Naive B cell (primary cell): ENCODE measurements around the gene WRAP73. TPM values are rescaled to one million over a fixed set of nuclear protein-coding genes. Genes with fewer than 3 reads are reported as not detected.

ENCODE experiments used
- ATAC-seq, 2 donors: fragments of 150-1000 bp; cut with Tn5 transposase; 2 replicates each; pipeline ENCODE4 v1.10.0; 2021; ENCODE audit warnings: low read depth in 2 of 2, mild to moderate bottlenecking in 2 of 2, moderate library complexity in 2 of 2
- DNase-seq: peaks from one replicate; pipeline ENCODE4 v3.0.0; 2022
- H3K27ac Mint-ChIP-seq, 6 donors: one replicate each; pipeline ENCODE4 v1.8.0; 2020 to 2022; ENCODE audit warnings: mild to moderate bottlenecking in 6 of 6, mixed read lengths in 6 of 6, moderate library complexity in 5 of 6, inconsistent platforms in 2 of 6
- H3K27me3 Mint-ChIP-seq, 3 donors: one replicate each; pipeline ENCODE4 v1.8.0; 2021 to 2022; ENCODE audit warnings: mixed read lengths in 3 of 3, mild to moderate bottlenecking in 1 of 3
- H3K36me3 Mint-ChIP-seq, 2 donors: one replicate each; pipeline ENCODE4 v1.8.0; 2020 to 2022; ENCODE audit warnings: mixed read lengths in 2 of 2, inconsistent platforms in 1 of 2, mild to moderate bottlenecking in 1 of 2
- H3K4me1 Mint-ChIP-seq, 3 donors: one replicate each; pipeline ENCODE4 v1.8.0; 2020 to 2022; ENCODE audit warnings: mixed read lengths in 3 of 3, inconsistent platforms in 1 of 3, mild to moderate bottlenecking in 1 of 3, moderate library complexity in 1 of 3
- H3K4me3 Mint-ChIP-seq, 8 donors: one replicate each; pipeline ENCODE4 v1.8.0; 2020 to 2022; ENCODE audit warnings: mild to moderate bottlenecking in 8 of 8, mixed read lengths in 8 of 8, moderate library complexity in 8 of 8, inconsistent platforms in 2 of 8
- H3K9me3 Mint-ChIP-seq, 7 donors: one replicate each; pipeline ENCODE4 v1.8.0; 2020 to 2022; ENCODE audit warnings: mixed read lengths in 7 of 7, mild to moderate bottlenecking in 5 of 7, inconsistent platforms in 2 of 7, moderate library complexity in 1 of 7
- polyA plus RNA-seq, 6 donors: library from polyadenylated mRNA; unstranded; fragments of 300-500 nt; fragmentation: Illumina TruSeq; gene quantifications; one replicate each; pipeline ENCODE4 v1.2.3, GENCODE V29; 2021; ENCODE audit warnings: low read depth in 6 of 6

Gene WRAP73, protein sequence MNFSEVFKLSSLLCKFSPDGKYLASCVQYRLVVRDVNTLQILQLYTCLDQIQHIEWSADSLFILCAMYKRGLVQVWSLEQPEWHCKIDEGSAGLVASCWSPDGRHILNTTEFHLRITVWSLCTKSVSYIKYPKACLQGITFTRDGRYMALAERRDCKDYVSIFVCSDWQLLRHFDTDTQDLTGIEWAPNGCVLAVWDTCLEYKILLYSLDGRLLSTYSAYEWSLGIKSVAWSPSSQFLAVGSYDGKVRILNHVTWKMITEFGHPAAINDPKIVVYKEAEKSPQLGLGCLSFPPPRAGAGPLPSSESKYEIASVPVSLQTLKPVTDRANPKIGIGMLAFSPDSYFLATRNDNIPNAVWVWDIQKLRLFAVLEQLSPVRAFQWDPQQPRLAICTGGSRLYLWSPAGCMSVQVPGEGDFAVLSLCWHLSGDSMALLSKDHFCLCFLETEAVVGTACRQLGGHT
- 10 to 100 TPM; 23.4 to 58.3 (median 27.7) TPM for polyA plus RNA-seq

DNA sequence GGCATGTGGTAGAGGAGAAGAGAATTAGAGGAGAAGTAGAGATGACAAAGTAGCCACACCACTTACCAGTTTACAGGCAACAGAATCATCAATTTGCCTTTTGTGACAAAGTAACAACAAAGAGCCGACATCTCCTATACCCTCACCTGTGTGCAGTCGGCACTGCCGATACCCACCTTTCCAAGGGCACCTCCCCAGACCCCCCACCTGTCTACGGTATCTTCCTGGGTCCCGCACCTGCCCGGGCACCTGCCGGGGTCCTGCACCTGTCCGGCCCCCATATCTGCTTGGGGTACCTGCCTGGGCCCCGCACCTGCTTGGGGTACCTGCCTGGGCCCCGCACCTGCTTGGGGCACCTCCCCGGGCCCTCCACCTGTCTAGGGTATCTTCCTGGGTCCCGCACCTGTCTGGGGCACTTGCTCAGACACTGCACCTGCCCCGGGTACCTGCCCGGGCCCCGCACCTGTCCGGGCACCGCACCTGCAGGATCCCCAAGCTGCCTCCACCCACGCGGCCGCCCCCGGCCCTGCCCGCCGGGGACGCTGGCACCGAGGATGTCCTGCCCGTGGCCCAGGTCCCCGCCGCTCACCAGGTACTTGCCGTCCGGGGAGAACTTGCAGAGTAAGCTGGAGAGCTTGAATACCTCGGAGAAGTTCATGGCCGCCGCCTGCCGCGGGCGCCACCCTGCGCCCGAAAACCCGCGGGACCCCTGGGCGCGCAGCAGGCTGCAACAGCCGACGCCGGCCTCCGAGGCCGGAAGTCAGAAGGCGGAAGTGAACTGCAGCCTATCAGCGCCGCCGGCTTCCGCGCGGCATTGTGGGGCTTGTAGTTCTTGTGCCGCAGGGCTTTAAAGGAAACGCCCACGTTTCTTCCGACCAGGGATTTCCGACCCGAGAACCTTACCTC lies at the start of gene WRAP73:
TSS of gene WRAP73 (minus strand) at position 762 of the 906 bp plus-strand sequence. CDS start at position 658, 104 bp downstream.
- H3K36me3 Mint-ChIP-seq = peaks cover 4 to 6% of the 10 kb centered on the region in 2 donors
- DNase-seq (peak; percentile 86), ATAC-seq (peak; percentile 97 to 98)
- H3K4me1 Mint-ChIP-seq = peaks cover 8 to 31% (median 27%) of the 10 kb centered on the region in 3 donors
- peaks cover 0 to under 1% (median 0%) of the 10 kb centered on the region in 7 donors for H3K9me3 Mint-ChIP-seq
- H3K4me3 Mint-ChIP-seq = peak within 1 kb of the TSS; percentile 80 to 93 (median 87)
- H3K27me3 Mint-ChIP-seq = peaks cover 24 to 26% (median 24%) of the 10 kb centered on the region in 3 donors
- peak within 1 kb of the TSS in 5 of 6 donors; percentile 42 to 63 (median 44) for H3K27ac Mint-ChIP-seq

DNA sequence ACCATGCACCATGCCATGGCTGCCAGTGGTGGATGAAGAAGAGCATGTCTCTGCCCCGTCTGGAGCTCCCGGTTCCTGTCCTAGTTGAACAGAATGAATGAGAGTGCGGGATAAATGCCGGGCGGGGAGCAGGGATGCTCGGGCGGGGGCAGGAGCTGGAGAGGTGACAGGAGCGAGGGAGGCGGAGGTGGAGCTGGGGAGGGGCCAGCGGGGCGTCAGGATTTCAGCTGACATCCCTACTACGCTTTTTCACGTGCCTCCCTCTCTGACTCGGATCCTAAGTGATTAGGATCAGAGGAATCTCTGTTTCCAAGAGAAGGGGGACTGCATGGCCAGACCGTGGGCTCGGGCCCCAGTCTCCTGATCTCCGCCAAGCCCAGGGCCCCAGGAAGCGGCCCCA lies 49.7 kb upstream of the WRAP73 start:
- Mint-ChIP-seq H3K27ac (no peak overlapping the region), H3K4me3 (no peak overlapping the region), H3K27me3 (peaks cover 3 to 58% (median 33%) of the 10 kb centered on the region in 3 donors), H3K36me3 (no peaks in the 10 kb centered on the region), H3K4me1 (peaks cover 14 to 18% (median 18%) of the 10 kb centered on the region in 3 donors), H3K9me3 (no peaks in the 10 kb centered on the region)
- DNase-seq = no peak
- ATAC-seq = no peak

DNA sequence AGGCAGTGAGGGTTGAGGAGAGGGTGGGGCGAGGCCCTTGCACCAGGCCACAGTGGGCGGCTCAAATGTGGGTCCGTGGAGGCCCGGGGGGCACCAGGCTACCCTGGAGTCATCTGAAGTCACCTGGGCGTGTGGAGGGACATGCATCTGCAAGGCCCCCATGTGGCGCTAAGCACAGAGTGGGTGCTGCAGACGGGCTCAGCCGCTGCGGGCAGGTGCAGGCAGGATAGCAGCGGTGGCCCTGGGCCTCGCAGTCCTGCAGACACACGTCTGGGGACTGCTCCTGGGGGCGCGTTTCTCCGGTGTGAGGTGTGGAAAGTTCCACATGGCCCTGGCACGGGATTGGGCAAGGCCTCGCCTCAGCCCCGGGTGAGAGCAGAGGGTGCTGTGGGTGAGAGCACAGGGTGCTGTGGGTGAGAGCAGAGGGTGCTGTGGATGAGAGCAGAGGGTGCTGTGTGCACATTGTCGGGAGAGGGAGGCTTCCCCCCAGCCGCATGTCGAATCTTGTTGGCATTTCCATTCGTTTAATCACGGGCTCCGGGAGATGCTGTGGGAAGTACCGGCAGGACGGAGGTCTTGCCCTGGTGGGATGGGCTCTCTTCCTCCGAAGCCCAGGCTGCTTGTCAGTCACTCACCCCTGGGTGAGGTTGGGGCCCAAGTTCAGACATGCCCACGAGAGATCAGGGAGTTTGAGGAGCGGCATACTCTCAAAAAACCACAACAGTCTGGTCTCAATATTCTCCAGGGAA lies 48.9 kb upstream of the WRAP73 start:
- DNase-seq (no peak), ATAC-seq (no peak)
- no peak overlapping the region for H3K27ac Mint-ChIP-seq
- H3K4me1 Mint-ChIP-seq = peaks cover 9 to 13% (median 13%) of the 10 kb centered on the region in 3 donors
- peaks cover under 1 to 52% (median 33%) of the 10 kb centered on the region in 3 donors for H3K27me3 Mint-ChIP-seq
- no peaks in the 10 kb centered on the region for H3K36me3 Mint-ChIP-seq
- H3K4me3 Mint-ChIP-seq = peak overlapping the region in 1 of 8 donors; percentile 39
- H3K9me3 Mint-ChIP-seq = no peaks in the 10 kb centered on the region

DNA sequence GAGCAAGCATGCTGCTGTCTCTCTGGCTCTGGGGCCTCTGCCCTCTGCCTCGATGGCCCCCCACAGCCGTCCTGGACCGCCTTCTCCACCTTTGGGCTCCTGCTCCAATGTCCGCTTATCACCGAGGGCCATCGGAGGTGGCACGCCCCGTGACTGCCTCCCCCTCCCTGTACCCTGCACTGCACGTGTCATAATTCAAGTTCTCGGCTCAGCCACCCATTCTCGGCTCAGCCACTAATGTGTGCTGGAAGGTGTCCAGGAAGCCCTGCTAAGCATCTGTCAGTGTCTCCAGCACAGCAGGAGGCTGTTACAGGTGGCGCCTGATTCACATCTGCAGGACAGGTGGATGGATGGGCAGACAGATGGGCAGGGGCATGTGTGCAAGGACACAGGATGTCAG lies 47.9 kb upstream of the WRAP73 start:
- H3K36me3 Mint-ChIP-seq = no peaks in the 10 kb centered on the region
- no peak for DNase-seq
- H3K27me3 Mint-ChIP-seq = peaks cover 0 to 48% (median 33%) of the 10 kb centered on the region in 3 donors
- H3K27ac Mint-ChIP-seq = no peak overlapping the region
- H3K4me3 Mint-ChIP-seq = no peak overlapping the region
- peaks cover 8 to 12% (median 9%) of the 10 kb centered on the region in 3 donors for H3K4me1 Mint-ChIP-seq
- ATAC-seq = no peak
- H3K9me3 Mint-ChIP-seq = no peaks in the 10 kb centered on the region

DNA sequence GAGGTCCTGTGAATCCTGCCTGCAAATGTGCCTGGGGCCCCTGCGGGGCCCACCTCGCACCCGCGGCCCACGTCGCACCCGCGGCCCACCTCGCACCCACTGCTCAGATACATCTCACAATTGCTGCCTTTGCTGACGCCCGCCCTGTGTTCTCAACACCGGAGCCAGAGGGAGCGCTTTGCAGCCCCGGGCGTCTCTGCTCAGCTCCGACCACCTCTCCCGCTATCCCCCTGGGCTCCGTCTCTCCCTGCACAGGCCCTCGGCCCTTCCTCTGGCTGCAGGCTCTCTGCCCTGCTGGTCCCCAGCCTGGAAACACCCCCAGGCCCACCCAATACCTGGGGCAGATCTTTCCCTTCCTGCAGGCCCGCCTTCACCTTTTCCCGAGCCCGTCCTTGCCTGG lies 47.2 kb upstream of the WRAP73 start:
- Mint-ChIP-seq H3K4me1 (peaks cover 8 to 12% (median 9%) of the 10 kb centered on the region in 3 donors), H3K27ac (no peak overlapping the region), H3K27me3 (peaks cover under 1 to 48% (median 33%) of the 10 kb centered on the region in 3 donors), H3K4me3 (no peak overlapping the region), H3K9me3 (no peaks in the 10 kb centered on the region), H3K36me3 (no peaks in the 10 kb centered on the region)
- ATAC-seq (no peak), DNase-seq (no peak)

DNA sequence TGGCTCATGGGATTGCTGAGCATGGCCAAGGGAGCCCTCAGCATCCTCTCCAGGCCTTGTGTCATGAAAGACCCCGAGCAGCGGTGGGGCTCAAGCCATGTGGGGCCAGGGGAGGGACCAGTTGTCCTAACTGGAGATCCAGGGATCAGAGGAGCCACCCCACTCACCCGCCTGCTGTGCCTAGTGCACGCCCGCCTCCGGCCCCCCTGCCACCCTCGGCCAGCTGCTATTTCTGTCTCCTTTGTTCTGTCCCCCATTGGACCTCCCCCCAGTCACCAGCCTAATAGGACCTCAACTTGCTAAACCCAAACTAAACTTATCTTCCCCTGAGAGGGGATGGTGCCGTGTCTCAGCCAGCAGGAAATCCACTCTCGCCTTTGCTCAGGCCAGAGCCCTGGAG lies 46.8 kb upstream of the WRAP73 start:
- H3K9me3 Mint-ChIP-seq = no peaks in the 10 kb centered on the region
- H3K27me3 Mint-ChIP-seq = peaks cover 5 to 48% (median 33%) of the 10 kb centered on the region in 3 donors
- ATAC-seq (no peak), DNase-seq (no peak)
- H3K36me3 Mint-ChIP-seq = no peaks in the 10 kb centered on the region
- peaks cover 8 to 12% (median 9%) of the 10 kb centered on the region in 3 donors for H3K4me1 Mint-ChIP-seq
- H3K27ac Mint-ChIP-seq = no peak overlapping the region
- peak overlapping the region in 2 of 8 donors; percentile 5 to 22 for H3K4me3 Mint-ChIP-seq

DNA sequence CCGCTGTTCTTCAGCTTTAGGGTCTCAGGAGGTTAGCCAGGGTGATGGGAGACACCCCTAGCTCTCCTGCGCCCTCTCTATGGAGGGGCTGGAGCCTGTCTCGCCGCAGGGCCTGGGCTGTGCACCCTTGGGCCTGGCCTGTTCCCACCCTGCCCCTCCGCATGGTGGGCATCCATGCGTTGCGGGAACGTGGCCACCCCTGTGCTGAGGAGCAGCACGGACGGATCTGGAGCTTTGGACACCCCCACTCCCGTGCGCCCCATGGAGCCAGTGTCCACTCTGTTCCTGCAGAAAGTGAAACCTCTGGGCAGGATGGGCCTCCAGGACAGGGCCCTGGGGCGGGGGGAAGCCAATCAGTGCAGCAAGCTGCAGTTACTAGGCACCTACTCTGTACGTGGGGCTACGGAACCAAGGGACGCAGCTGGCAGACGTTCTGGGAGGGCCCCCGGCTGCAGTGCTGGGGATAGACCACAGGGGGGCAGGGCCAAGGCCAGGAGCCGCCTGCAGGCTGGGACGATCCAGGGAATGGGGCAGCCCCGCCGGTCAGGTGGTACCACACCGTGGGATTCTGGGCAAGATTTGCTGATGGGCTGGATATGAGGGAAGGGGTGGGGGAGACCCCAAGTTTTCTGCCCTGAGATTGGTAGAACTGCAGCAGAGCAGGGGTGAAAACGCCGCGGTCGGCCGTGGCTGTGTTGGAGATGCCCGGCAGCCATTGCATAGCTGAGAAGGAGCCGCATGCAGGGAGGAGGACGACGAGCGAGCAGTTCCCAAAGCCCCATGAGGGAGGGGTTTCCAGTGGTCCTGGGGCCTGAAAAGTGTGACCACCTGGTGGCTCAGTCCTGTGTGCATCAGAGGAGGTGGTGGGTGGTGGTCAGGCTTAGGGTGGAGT lies 45.7 kb upstream of the WRAP73 start:
- peak; percentile 69 to 71 for ATAC-seq
- H3K4me1 Mint-ChIP-seq = peaks cover 8 to 12% (median 9%) of the 10 kb centered on the region in 3 donors
- peak; percentile 26 for DNase-seq
- peak overlapping the region in 3 of 8 donors; percentile 12 to 67 (median 36) for H3K4me3 Mint-ChIP-seq
- no peak overlapping the region for H3K27ac Mint-ChIP-seq
- H3K9me3 Mint-ChIP-seq = no peaks in the 10 kb centered on the region
- H3K27me3 Mint-ChIP-seq = peaks cover 5 to 41% (median 33%) of the 10 kb centered on the region in 3 donors
- no peaks in the 10 kb centered on the region for H3K36me3 Mint-ChIP-seq

DNA sequence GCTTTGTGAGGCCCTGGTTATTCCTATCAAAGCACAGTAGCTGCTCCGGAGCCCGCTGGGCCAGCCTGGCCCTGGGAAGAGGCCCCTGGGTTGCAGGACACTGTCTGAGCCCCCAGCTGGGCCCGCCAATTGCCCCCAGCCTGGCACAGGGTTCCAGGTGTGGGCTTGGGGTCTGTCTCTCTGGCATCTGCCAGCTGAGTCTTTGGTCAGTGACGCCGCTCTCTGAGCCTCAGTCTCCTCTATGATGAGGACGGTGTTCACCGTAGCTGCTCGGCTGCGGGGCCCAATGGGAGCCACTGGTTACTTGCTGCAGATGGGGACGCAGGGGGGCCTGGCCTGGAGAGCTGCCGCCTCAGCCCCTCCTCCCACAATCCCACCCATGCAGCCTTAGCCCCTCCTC lies 43.4 kb upstream of the WRAP73 start:
- H3K4me3 Mint-ChIP-seq = no peak overlapping the region
- H3K36me3 Mint-ChIP-seq = no peaks in the 10 kb centered on the region
- peaks cover 8 to 12% (median 9%) of the 10 kb centered on the region in 3 donors for H3K4me1 Mint-ChIP-seq

DNA sequence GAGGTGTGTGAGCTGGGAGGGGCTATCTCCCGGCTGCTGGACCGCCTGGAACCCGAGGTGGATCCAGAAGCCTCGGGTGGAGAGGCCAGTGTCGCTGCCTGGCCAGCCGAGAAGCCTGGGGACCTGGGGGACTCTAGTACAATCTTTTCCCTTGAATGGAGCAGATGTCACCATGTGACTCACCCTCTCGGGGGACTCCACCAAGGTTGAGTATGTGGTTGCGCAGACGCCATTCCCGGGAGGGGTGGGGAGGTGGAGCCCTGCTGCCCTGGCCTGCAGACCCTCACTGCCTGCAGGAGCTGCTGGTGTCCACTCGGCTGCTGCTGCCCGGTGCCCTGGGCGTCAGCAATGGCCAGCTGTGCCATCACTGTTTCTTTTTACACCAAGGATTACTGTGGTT lies 42.7 kb upstream of the WRAP73 start:
- Mint-ChIP-seq H3K36me3 (no peaks in the 10 kb centered on the region), H3K27me3 (peaks cover 5 to 30% (median 26%) of the 10 kb centered on the region in 3 donors), H3K4me3 (no peak overlapping the region), H3K9me3 (no peaks in the 10 kb centered on the region), H3K4me1 (peaks cover 8 to 16% (median 9%) of the 10 kb centered on the region in 3 donors), H3K27ac (no peak overlapping the region)
- DNase-seq = no peak
- ATAC-seq = no peak

More for the DNA sequence above, 43.4 kb upstream of the WRAP73 start:
- DNase-seq (no peak), ATAC-seq (no peak)
- Mint-ChIP-seq H3K27me3 (peaks cover 5 to 30% (median 25%) of the 10 kb centered on the region in 3 donors), H3K27ac (no peak overlapping the region), H3K9me3 (no peaks in the 10 kb centered on the region)

DNA sequence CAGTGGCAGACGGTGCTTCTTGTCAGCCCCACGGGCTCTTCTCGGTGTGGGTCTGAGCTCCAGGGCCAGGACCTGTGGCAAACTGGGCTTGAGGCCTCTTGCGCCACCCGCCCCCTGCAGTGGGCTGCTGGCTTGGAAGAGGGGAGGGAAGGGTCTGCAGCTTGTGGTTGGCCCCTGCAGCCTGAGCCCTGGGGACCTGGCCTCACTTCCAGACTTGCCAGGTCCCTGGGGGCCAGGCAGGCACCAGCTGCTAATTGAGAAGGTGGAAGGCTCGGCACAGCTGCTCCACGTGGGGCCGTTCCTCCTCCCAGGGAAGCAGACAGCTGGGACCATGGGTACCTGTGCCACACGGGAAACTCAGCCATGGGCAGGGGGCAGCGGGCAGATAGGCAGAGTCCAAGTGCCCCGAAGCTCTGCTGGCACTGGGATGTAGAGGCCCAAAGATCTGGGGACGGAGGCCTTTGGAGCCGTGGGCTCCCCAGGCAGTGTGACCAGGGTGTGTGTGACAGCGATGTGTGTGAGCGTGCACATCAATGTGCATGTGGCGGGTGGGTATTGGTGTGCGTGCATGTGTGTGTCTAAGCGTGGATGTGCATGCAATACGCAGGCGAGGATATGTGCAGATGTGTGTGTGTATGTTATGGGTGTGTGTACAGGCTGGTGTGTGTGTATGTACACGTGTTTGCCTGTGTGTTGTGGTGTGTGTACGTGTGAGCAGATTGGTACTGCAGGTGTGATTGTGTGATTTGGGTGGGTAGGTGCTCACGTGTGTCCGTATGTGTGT lies 41.7 kb upstream of the WRAP73 start:
- no peaks in the 10 kb centered on the region for H3K36me3 Mint-ChIP-seq
- H3K27me3 Mint-ChIP-seq = peaks cover 5 to 25% (median 22%) of the 10 kb centered on the region in 3 donors
- peak overlapping the region in 1 of 8 donors; percentile 8 for H3K4me3 Mint-ChIP-seq
- H3K9me3 Mint-ChIP-seq = no peaks in the 10 kb centered on the region
- ATAC-seq (no peak), DNase-seq (no peak)
- H3K27ac Mint-ChIP-seq = peak overlapping the region in 1 of 6 donors; percentile 35
- H3K4me1 Mint-ChIP-seq = peaks cover 8 to 16% (median 9%) of the 10 kb centered on the region in 3 donors

DNA sequence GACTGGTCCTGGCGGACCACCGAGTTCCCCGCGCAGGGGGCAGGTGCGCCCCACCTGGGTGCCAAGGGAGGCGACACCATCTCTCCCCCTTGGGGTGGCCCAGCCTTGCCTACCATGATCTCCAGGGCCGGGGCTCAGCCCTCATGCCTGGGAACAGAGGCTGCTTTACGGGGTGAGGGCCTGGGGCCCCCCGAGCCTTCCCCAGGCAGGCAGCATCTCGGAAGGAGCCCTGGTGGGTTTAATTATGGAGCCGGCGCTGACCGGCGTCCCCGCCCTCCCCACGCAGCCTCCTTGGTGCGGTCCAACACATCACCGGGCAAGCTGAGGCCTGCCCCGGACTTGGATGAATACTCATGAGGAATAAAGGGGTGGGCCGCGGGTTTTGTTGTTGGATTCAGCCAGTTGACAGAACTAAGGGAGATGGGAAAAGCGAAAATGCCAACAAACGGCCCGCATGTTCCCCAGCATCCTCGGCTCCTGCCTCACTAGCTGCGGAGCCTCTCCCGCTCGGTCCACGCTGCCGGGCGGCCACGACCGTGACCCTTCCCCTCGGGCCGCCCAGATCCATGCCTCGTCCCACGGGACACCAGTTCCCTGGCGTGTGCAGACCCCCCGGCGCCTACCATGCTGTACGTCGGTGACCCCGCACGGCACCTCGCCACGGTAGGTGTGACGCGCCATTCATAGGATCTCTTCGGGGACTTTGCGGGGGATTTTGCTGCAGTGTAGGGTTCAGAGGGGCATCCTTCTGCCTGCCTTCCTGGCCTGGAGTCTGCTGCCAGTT lies 40.6 kb upstream of the WRAP73 start:
- no peaks in the 10 kb centered on the region for H3K9me3 Mint-ChIP-seq
- H3K36me3 Mint-ChIP-seq = no peaks in the 10 kb centered on the region
- ATAC-seq = no peak
- H3K4me3 Mint-ChIP-seq = no peak overlapping the region
- peaks cover 0 to 10% (median 2%) of the 10 kb centered on the region in 3 donors for H3K4me1 Mint-ChIP-seq
- no peak overlapping the region for H3K27ac Mint-ChIP-seq
- no peak for DNase-seq
- H3K27me3 Mint-ChIP-seq = peaks cover 5 to 15% (median 10%) of the 10 kb centered on the region in 3 donors
